Prostate gland (tissue), 2 donors: Measurements from ENCODE around the gene SYCP1.

Source experiments
- POLR2A ChIP-seq: fragments of 450-650 bp; IDR thresholded peaks from one replicate; pipeline ENCODE4 v1.6.1; 2016; ENCODE audit warnings: antibody characterized with exemption, mild to moderate bottlenecking
- POLR2AphosphoS5 ChIP-seq: sonication (generic); formaldehyde crosslinking; IDR thresholded peaks from one replicate; pipeline ENCODE4 v1.6.1; 2017; ENCODE audit warnings: antibody characterized with exemption
- TF ChIP-seq, protein P1 (sequence below), 4 experiments: fragments of 200-600 bp in 2 of 4; fragments of 450-650 bp in 2 of 4; sonication (generic) in 2 of 4; IDR thresholded peaks; 1 replicate in 3 of 4; 2 replicates in 1 of 4; pipeline ENCODE4 v1.5.1; 2016 to 2019; ENCODE audit warnings: antibody characterized with exemption in 4 of 4, mild to moderate bottlenecking in 2 of 4, moderate library complexity in 2 of 4

DNA sequence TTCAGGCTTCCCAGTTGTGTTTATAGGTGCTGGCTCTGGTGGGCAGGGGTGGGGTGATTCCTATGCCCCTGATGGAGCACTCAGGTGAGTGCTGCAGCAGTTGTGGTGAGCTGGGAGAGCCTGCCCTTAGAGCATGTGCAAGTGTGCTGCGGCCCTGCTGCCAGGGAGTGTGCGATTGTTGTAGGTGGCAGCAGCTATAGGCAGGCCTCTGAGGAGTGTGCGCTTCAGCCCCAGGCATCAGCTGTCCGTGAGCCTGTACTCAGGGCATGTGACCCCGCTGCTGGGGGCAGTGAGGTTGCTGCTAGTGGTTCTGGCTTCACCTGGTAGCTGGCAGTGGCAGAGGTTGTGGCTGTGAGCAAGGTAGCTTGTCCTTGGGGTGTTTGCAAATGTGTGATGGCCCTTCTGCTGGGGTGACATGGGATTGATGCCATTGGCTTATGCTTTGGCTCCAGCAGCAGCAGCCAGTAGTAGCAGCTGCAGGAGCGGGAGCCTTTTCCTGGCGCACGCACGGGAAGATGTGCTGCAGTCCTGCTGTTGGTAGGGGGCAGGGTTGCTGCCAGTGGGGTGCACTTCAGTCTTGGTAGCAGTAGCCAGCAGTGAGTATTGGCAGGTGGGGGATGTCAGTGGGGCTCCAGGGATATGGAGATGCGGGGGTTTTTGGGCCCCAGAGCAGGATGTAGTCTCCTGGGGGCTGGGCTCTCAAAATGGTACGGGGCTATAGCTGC is 37.7 kb downstream of the SYCP1 start:
- TF ChIP-seq, protein P1, sequence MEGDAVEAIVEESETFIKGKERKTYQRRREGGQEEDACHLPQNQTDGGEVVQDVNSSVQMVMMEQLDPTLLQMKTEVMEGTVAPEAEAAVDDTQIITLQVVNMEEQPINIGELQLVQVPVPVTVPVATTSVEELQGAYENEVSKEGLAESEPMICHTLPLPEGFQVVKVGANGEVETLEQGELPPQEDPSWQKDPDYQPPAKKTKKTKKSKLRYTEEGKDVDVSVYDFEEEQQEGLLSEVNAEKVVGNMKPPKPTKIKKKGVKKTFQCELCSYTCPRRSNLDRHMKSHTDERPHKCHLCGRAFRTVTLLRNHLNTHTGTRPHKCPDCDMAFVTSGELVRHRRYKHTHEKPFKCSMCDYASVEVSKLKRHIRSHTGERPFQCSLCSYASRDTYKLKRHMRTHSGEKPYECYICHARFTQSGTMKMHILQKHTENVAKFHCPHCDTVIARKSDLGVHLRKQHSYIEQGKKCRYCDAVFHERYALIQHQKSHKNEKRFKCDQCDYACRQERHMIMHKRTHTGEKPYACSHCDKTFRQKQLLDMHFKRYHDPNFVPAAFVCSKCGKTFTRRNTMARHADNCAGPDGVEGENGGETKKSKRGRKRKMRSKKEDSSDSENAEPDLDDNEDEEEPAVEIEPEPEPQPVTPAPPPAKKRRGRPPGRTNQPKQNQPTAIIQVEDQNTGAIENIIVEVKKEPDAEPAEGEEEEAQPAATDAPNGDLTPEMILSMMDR (IDR thresholded peaks at IDR 0.05), result no peak
- no peak for TF ChIP-seq POLR2A
- no peak for TF ChIP-seq POLR2AphosphoS5
